Activated CD4-positive, CD25-positive, alpha-beta regulatory T cell treated with anti-CD3 and anti-CD28 coated beads, Interleukin-2, amount 50 U/mL, for 72 hours (primary cell): Measurements from ENCODE around the gene COL26A1.

Experiments used
- DNase-seq: peaks from one replicate; pipeline ENCODE4 v3.0.0; 2021

Gene COL26A1

GRCh38 chr7:101582971-101583370 is 220.3 kb downstream of the COL26A1 start:
- DNase-seq = no peak

GRCh38 chr7:101586078-101586905 is 223.6 kb downstream of the COL26A1 start:
- no peak for DNase-seq

- DNase-seq = no peak
These were observed 224.4 kb downstream of the COL26A1 start for GRCh38 chr7:101586906-101587677.

- no peak for DNase-seq
These were observed 225.7 kb downstream of the COL26A1 start for GRCh38 chr7:101588131-101588935.

GRCh38 chr7:101589052-101589451 is 226.4 kb downstream of the COL26A1 start:
- DNase-seq = no peak

- DNase-seq = no peak
These were observed 227.4 kb downstream of the COL26A1 start for GRCh38 chr7:101589976-101590662.

- peak; percentile 9 for DNase-seq
These were observed 228.2 kb downstream of the COL26A1 start for GRCh38 chr7:101590663-101591435.

- no peak for DNase-seq
These were observed 228.8 kb downstream of the COL26A1 start for GRCh38 chr7:101591504-101591903.

GRCh38 chr7:101593556-101593955 is 230.9 kb downstream of the COL26A1 start:
- no peak for DNase-seq

GRCh38 chr7:101594790-101595189 is 232.1 kb downstream of the COL26A1 start:
- peak; percentile 3 for DNase-seq

- DNase-seq = no peak
These were observed 232.6 kb downstream of the COL26A1 start for GRCh38 chr7:101595246-101595645.

- no peak for DNase-seq
These were observed 233.3 kb downstream of the COL26A1 start for GRCh38 chr7:101595766-101596537.

GRCh38 chr7:101596898-101597297 is 234.2 kb downstream of the COL26A1 start:
- DNase-seq = no peak

GRCh38 chr7:101597941-101598340 is 235.3 kb downstream of the COL26A1 start:
- DNase-seq = no peak

GRCh38 chr7:101598422-101598985 is 235.8 kb downstream of the COL26A1 start:
- no peak for DNase-seq

- DNase-seq = no peak
These were observed 236.5 kb downstream of the COL26A1 start for GRCh38 chr7:101598986-101599771.

- no peak for DNase-seq
These were observed 237.1 kb downstream of the COL26A1 start for GRCh38 chr7:101599787-101600186.

GRCh38 chr7:101602082-101602481 is 239.4 kb downstream of the COL26A1 start:
- no peak for DNase-seq

- peak; percentile 74 for DNase-seq
These were observed 240.0 kb downstream of the COL26A1 start for GRCh38 chr7:101602484-101603241.
